Activated CD4-positive, alpha-beta T cell treated with anti-CD3 and anti-CD28 coated beads, Interleukin-2, amount 50 U/mL, for 1 hour (primary cell): ENCODE results near the gene MADD.
"Not testable (repeated sequence)": the region's sequence is repeated elsewhere in the genome, so short reads cannot be mapped to it uniquely, and the experiment has no call there.

Source experiments
- DNase-seq: peaks from one replicate; pipeline ENCODE4 v3.0.0-alpha.2; 2020

Gene MADD

DNA sequence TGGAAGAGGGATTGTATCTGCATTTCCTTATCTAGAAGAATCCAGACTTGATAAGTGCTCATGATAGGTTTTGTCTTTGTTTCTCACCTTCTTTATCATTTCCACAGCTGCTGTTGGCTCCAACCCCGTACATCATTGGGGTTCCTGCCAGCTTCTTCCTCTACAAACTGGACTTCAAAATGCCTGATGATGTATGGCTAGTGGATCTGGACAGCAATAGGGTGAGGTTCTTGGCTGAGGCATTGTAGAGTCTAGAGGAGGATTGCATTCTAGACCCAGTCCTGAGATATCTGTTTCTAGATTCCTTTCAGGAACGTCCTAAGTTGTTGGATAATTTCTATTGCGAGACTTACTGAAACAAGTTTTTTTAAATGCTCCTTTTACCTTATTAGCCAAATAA, 8.1 kb downstream of the MADD start:
- no peak for DNase-seq

- DNase-seq = no peak
Measured at GRCh38 chr11:47278769-47279168, 8.8 kb downstream of the MADD start.

GRCh38 chr11:47280099-47280498, 10.2 kb downstream of the MADD start:
- no peak for DNase-seq

GRCh38 chr11:47280860-47281259, 10.9 kb downstream of the MADD start:
- no peak for DNase-seq

DNA sequence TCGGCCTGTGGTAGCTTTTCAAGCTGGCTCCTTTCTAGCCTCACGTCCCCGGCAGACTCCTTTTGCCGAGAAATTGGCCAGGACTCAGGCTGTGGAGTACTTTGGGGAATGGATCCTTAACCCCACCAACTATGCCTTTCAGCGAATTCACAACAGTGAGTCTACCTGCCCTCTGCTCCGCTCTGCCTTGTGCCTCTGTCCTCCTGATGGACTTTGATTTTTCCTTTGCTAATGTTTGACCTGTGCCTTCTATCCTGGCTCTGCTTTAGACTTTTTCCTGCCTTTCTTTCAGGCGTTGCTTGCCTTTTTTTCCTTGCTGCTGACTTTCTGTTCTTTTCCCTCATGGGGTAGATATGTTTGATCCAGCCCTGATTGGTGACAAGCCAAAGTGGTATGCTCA, 12.5 kb downstream of the MADD start:
- DNase-seq = no peak

- no peak for DNase-seq
Measured at GRCh38 chr11:47284151-47284550, 14.2 kb downstream of the MADD start.

- DNase-seq = no peak
Measured at GRCh38 chr11:47285969-47286770, 16.2 kb downstream of the MADD start.

DNA sequence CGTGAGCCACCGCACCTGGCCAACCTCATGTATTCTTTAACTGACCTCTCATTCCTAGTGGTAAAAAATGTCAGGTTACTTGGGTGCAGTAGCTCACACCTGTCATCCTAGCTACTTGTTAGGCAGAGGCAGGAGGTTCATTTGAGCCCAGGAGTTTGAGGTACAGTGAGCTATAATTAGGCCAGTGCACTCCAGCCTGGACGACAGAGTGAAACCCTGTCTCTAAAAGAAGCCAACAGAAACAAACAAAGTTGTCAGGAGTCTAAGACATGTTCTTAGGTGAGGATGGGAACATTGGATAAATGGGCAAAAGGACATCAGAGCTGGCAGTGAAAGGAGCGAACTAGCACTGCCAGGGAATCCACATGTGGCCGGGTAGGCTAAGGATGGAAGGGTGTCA, 18.1 kb downstream of the MADD start:
- no peak for DNase-seq

DNA sequence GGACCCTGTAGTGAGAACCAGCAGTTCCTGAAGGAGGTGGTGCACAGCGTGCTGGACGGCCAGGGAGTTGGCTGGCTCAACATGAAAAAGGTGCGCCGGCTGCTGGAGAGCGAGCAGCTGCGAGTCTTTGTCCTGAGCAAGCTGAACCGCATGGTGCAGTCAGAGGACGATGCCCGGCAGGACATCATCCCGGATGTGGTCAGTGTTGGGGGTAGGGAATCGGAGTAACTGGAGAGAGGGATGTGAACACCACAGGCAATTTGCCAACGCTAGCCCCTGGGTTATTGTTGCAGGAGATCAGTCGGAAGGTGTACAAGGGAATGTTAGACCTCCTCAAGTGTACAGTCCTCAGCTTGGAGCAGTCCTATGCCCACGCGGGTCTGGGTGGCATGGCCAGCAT, 19.9 kb downstream of the MADD start:
- no peak for DNase-seq

GRCh38 chr11:47295385-47295784, 25.5 kb downstream of the MADD start:
- no peak for DNase-seq

DNA sequence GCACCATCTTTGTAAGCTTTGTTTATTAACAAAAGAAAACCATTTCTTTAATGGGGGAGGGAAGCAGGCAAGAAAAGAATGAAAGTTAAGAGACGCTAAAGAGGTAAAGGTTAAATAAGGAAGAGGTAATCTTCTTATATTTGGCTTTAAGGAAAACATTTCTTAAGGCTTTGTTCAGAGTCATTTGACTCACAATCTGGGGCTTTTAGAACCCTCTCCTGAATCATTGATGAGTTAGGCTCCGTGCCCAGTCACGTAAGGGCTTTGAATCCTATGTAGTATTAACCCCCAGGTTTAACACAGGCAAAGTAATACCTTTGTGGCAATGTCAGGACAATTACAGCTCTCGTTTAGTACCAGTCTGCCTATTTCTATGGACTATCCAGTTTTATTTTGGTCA, 26.1 kb downstream of the MADD start:
- DNase-seq = no peak

- DNase-seq = no peak
Measured at GRCh38 chr11:47299078-47299477, 29.1 kb downstream of the MADD start.

DNA sequence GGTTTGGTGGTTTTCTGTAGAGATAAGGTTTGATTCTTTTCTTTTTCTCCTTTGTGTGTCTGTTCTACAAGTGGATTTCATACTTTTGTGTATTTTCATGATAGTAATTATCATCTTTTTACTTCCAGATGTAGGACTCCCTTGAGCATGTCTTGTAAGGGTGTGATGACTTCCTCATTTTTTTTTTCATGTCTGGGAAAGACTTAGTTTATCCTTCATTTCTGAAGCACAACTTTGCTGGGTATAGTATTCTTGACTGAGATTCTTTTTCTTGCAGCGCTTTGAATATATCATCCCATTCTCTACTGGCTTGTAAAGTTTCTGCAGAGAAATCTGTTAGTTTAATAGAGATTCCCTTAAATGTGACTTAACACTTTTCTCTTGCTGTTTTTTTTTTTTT, 32.9 kb downstream of the MADD start:
- no peak for DNase-seq

DNA sequence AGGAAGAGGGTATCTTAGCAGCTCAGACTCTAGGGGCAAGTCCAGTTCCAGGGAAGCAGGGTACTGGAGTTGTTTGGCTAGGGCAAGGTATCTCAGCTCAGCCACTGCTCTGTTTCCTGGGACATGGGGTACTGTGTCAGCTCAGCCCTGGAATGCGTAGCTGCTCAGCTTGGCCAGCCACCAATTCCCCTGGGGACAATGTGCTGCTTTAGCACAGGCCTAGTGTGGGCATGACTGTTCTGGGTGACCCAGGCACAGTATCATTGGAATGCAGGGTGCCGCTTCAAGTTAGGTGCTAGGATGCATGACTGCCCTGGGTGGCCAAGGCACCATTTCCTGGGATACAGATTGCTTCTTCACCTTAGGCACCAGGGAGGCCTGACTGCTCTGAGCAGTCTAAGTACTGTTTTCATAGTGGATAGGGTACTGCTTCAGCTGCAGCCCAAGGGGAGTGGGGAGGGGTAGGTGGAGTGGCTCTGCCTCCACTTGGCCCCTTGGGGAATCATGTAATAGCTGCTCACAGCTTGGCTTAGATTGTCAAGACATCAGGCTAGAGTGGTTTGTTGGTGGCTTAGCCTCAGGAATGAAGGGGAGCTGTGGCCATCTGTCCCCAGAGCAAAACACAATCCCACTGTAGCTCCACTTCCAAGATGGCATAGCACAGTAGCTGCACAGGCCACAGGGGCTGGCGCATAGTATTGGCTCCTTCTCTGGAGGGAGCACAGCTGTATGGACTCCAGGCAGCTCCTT, 36.0 kb downstream of the MADD start:
- DNase-seq = no peak

GRCh38 chr11:47306484-47306844, 36.5 kb downstream of the MADD start:
- no peak for DNase-seq

- no peak for DNase-seq
Measured at GRCh38 chr11:47308050-47308823, 38.3 kb downstream of the MADD start.

- DNase-seq = no peak
Measured at GRCh38 chr11:47314992-47315391, 45.1 kb downstream of the MADD start.

GRCh38 chr11:47316501-47316900, 46.6 kb downstream of the MADD start:
- DNase-seq = not testable (repeated sequence)

- DNase-seq = no peak
Measured at GRCh38 chr11:47317064-47317828, 47.3 kb downstream of the MADD start.

GRCh38 chr11:47318166-47318565, 48.2 kb downstream of the MADD start:
- DNase-seq = no peak

- DNase-seq = no peak
Measured at GRCh38 chr11:47324520-47324919, 54.6 kb downstream of the MADD start.

GRCh38 chr11:47325271-47326041, 55.5 kb downstream of the MADD start:
- DNase-seq = no peak
